SH-SY5Y (cell line): Measurements from ENCODE around the gene PABPC1L.

ENCODE experiments used
- GATA2 ChIP-seq: IDR thresholded peaks from 2 replicates; pipeline ENCODE4 v1.6.1; 2011; ENCODE audit warnings: mild to moderate bottlenecking, low read depth, low read length
- GATA3 ChIP-seq: IDR thresholded peaks from 2 replicates; pipeline ENCODE4 v1.6.1; 2011; ENCODE audit warnings: low read depth, mild to moderate bottlenecking, low read length, moderate library complexity

PABPC1L gene

DNA sequence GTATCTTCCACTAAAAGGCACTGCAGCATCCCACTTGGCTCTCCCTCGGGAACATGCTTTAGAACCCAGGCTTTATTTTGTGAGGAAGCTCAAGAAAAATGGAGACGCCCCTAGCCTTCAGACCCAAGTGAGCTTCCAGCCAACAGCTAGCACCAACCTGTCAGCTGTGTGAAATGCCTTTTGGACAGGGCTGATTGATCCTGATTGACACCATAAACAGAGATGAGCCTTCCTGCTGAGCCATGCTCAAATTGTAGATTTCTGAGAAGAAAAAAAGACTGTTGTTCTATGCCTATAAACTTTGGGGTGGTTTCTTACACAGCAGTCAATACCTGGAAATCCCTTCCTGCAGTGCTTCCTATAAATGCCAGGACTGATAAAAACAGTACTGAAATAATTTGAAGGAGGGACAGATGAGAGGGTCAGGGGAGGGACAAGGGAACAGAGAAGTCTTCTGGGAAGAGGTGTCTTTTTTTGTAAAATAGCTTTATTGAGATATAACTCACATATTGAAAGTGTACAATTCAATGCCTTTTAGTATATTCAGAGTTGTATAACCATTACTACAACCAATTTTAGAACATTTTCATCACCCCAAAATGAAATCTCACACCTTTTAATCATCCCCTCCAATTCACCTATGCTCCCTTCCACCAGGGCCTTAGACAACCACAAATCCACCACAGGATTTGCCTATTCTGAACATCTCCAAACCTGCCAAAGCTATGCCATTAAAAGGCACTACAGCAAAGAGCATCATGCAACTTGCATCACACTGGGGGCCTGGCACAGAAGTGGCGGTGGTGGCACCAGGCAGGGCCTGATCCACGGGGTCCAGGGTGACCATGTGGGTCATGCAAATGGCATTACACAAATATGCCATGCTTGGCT is 53.7 kb downstream of the PABPC1L start:
- no peak for TF ChIP-seq GATA3
- TF ChIP-seq GATA2, result no peak

DNA sequence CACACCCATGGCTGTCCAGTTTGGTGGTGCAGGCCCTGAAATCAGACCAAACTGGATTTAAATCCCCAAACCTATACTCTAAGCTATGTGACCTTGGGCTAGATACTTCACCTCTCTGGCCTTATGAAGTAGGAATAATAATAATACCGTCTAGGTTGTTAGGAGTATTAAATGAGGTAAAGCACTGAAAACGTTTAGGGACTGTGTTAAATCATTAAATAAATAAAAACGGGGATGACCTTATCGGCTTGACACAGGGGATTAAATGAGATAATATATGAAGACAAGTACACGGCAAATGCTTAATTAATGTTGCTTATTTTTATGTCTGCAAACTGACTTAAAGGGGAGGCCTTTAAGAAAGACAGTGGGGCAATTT is 55.8 kb downstream of the PABPC1L start:
- TF ChIP-seq GATA2 (no peak), GATA3 (no peak)

DNA sequence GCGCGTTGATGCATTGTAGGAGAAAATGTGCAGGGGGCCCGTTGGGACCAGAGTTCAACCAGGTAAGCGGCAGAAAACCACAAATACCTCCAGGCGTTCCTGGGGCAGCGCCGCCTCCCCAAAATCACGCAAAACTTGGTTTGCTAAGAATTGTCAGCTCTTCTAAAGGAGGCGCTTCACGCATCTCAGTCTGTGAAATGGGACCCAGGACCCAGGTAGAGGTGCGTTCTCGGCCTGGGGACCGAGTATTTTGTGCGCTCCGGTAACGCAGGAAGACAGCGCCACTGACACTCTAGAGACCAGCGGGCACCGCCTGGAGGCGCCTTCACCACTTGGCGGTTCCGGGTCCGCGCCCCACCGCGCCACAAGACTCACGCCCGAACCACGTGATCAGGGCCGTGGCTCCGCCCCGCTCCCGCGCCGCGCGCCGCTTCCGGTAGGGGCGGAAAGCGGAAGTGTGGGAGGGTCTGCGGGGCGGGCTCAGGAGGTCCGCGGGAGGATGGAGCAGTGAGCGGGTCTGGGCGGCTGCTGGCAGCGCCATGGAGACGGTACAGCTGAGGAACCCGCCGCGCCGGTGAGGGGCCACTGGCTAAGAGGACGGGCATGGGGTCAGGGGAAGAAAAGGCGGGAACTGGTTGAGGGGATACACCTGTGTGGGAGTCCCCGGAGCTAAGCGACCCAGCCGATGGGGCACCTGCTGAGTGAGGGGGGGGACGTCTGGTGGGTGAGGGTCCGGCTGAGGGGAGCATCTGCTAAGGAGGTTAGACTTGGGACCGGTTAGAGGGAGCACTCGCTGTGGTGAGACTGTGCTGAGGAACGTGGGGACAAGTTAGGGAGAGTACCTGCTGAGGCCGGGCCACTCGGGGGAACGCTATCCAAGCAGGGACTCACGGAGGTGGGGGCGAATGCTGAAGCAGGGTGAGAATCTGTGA is 56.4 kb downstream of the PABPC1L start, which contains the start of gene STK4:
STK4 (plus strand) TSS at position 483 of the 932 bp plus-strand sequence; CDS start at position 540, 57 bp downstream.
- TF ChIP-seq GATA2 (no peak), GATA3 (no peak)

DNA sequence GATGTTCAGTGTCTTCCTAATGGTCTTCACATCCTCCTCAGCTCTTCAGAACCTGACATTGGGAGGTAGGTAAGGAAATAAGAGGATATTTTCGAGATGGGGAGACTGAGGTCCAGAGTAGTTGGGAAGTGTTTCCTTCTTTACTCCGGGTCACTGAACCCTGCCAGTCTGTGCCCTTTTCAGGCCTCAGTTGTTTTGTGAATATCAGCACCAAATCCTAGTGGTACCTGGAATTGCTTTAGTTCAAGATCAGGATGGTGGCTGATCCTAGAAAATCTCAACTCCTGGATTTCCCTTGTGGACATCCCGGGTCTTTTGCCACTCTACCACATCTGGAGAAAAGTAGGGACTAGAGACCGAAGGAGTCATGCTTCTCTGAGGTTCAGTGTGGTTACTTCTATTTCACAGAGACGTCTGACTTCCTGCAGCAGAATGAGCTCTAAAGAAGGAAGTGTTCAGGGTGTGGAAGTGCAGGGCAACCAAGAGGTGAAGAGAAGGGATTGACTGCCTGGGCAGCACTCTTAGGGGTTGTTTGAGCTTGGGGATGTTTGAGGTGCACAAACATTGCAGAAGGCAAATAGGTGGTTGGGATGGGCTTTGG is 57.4 kb downstream of the PABPC1L start:
- TF ChIP-seq GATA2 (no peak), GATA3 (no peak)

DNA sequence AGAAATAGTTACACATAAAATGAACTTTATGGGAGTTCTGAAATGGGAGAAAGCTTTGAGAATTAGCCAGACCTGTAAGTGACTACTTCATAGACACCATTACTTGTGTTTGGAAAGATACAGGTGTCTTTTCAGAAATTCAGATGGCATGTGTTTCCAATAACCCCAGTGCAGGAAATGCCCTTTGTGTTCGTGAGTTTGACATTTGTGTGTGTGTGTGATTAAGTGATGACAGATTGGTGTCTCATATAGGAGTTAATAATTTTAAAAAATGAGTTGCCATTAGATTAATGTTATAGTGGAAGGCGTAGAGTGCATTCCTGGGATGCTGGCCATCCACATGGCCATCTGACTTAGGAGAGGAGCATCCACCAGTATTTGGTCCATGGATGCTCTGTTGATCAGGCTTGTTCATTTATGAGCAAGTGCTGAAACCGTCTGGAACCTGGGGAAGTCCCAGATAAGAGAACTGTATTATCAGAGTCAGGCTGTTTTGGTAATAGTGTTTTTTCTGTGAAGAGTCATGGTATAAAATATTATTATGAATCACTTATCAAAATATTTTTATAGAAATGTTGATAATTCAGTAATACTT is 59.5 kb downstream of the PABPC1L start:
- TF ChIP-seq GATA2 (no peak), GATA3 (no peak)

DNA sequence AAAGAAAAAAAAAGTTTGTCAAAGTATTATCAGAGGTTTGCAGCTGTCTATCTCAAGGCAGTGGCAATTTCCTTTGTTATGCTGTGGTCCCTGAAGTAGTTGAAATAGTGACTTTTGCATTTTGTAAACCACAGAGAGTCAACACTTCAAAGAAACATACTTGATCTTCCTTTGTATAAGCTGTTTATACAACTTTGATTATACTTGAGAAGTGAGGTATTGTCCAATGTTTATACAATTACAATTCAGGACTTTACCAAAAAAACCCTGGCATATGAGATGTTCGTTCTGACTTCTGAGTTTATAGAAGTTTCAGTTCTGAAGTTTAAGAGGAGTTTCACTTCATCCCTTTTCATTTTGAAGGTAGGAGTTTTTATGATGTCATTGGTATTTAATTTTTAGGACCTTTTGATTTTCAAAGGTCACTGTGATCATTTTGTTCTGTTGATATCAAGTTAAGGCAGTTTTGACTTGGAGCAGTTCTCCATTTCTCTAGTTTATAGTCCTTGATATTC is 60.4 kb downstream of the PABPC1L start:
- no peak for TF ChIP-seq GATA2
- TF ChIP-seq GATA3, result no peak

DNA sequence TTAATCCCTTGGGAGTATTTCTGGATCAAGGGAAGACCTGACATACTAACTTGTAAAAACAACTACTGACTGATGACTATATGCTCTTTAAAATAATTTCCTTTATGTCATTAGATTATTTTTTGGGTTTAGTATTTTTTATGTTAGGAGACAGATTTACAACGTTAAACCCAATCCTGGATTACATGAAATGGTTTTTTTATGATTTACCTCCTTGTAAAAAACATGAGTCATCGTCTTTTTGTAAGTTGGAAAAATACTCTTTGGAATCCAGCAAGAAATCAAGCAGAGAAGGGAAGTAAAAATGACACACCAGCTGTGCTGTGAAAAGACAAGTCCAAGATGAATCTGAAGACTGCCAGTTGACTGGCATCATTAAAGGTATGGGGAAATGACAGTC is 63.2 kb downstream of the PABPC1L start:
- no peak for TF ChIP-seq GATA2
- TF ChIP-seq GATA3, result no peak

DNA sequence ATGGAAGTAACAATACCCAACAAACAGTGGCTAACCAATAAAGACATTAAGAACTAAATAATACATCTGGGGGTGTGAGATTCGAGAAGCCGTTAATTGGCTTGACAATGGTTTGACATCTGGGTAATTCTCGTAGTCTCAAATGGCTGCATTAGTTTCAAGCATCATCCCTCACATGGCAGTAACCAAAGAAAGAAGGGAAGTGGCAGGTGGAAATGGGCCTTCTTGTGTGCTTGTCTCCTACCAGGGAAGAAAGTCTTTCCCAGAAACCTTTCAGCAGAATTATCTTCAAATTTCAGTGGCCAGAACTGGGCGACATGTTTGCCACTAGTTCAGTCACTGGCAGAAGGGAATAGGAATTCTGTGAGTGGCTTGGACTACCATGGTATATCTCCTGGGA is 66.8 kb downstream of the PABPC1L start:
- TF ChIP-seq GATA2 (no peak), GATA3 (no peak)

DNA sequence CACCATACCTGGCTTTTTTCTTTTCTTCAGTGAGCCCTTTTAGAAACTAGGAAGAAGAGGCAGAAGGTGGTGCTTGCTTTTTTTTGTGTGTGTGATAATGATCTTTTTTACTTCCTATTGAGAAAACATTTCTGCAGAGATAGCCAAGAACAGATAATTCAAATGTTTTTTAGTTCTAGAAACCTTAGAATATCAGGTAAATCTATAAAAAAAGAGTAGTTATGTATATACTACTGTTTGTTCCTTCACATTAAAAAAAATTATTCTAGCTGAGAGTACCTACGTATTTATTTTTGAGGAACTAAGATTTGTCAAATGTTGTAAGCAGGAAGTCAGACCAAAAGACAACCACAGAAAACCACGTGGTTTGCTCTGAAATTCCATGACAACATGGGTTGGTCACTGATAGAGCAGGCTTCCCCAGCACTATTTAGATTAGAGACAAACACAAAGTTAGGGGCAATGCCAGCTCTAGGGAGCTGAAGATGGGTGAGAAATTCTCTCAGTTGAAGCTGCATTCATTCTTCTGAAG is 69.3 kb downstream of the PABPC1L start:
- no peak for TF ChIP-seq GATA3
- no peak for TF ChIP-seq GATA2

DNA sequence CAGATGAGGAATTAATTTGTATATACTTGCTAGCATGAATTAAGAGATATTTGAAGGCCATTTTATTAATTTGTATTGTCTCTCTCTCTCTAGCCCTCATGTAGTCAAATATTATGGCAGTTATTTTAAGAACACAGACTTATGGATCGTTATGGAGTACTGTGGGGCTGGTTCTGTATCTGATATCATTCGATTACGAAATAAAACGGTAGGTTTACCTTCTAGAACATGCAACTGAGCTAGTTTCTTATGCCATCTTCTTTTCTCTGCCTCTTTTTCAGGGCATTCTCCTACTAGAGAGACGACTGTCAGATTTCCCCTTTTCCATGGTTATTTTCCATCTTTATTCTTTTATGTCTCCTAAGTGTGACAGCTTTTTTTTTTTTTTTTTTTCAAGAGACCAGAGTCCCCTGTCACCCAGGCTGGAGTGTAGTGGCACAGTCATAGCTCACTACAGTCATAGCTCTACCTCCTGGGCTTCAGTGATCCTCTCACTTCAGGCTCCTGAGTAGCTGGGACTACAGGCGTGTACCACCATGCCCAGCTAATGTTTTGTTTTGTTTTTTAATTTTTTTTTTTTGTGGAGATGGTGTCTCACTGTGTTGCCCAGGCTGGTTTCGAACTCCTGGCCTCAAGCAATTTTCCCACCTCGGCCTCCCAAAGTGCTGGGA is 72.0 kb downstream of the PABPC1L start:
- TF ChIP-seq GATA2 (no peak), GATA3 (no peak)

DNA sequence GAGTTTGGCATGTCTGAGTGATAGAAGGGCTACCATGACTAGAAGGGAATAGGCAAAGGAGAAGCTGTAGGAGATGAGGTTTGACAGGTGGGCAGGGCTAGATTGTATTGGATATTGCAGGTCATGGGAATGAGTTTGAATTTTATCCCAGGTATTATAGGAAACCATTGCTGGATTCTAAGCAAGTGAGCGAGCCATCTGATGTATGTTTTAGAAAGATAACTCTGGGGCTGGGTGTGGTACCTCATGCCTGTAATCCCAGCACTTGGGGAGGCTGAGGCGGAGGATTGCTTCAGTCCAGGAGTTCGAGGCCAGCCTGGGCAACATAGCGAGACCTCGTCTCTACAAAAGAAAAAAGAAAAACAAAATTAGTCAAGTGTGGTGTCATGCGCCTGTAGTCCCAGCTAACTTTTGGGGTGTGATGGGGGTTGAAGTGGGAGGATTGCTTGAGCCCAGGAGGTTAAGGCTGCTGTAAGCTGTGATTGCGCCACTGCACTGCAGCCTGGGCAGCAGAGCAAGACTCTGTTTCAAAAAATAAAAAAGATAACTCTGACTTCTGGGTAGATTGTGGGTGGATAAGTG is 73.3 kb downstream of the PABPC1L start:
- TF ChIP-seq GATA2, result no peak
- TF ChIP-seq GATA3, result no peak

DNA sequence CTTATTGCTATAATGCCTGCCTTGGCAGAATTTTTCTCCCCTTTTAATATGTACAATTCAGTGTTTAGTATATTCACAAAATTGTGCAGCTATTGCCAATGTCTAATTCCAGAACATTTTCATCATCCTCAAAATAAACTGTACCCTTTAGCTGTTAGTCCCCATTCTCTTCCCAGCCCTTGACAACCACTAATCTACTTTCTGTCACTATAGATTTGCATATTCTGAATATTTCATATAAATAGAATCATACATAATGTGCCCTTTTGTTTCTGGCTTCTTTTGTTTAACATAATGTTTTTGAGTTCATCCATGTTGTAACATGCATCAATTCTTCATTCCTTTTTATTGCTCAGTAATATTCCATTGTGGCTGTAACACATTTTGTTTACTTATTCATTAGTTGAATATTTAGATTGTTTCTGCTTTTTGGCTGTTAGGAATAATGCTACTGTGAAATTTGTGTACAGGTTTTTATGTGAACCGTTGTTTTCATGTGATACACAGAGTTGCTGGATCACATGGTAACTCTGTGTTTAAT is 78.8 kb downstream of the PABPC1L start:
- no peak for TF ChIP-seq GATA3
- no peak for TF ChIP-seq GATA2
